Urinary bladder (tissue), 4 donors: ENCODE results near the gene PLA2G5. TPM values are rescaled to one million over a fixed set of nuclear protein-coding genes. Genes with fewer than 3 reads are reported as not detected.

Experiments used
- DNase-seq: peaks from one replicate; pipeline ENCODE4 v3.0.0-alpha.2; 2015; ENCODE audit errors: extremely low spot score
- H3K27ac ChIP-seq: one replicate; pipeline ENCODE4 v1.5.1; 2013; ENCODE audit warnings: low read depth, mild to moderate bottlenecking, moderate library complexity
- H3K36me3 ChIP-seq: one replicate; pipeline ENCODE4 v1.6.1; 2013; ENCODE audit warnings: mild to moderate bottlenecking, moderate library complexity; ENCODE audit not compliant: insufficient read depth
- H3K4me1 ChIP-seq: one replicate; pipeline ENCODE4 v1.6.1; 2013; ENCODE audit warnings: mild to moderate bottlenecking, moderate library complexity; ENCODE audit not compliant: insufficient read depth
- H3K4me3 ChIP-seq: one replicate; pipeline ENCODE4 v1.5.1; 2013; ENCODE audit warnings: low read depth, low read length
- WGBS: extraction: QIAGEN DNeasy Blood & Tissue Kit; methylation state at CpG from one replicate; pipeline ENCODE4 v1.1.7; 2013; 5-methylcytosine and 5-hydroxymethylcytosine counted together
- polyA plus RNA-seq: library from polyadenylated mRNA; stranded (reverse); fragments of 200-250 nt; gene quantifications from one replicate; pipeline ENCODE4 v1.2.3, GENCODE V29; 2013
- total RNA-seq: library from RNA; depleted of rRNA; stranded (reverse); fragments of >200 nt; gene quantifications from one replicate; pipeline ENCODE4 v1.2.3, GENCODE V29; 2014
- donor health status: healthy with polysubstance abuse.
- donor health status: healthy.

Gene PLA2G5
- total and polyA plus RNA-seq, 2 donors: 7.3 to 31.9 TPM

DNA sequence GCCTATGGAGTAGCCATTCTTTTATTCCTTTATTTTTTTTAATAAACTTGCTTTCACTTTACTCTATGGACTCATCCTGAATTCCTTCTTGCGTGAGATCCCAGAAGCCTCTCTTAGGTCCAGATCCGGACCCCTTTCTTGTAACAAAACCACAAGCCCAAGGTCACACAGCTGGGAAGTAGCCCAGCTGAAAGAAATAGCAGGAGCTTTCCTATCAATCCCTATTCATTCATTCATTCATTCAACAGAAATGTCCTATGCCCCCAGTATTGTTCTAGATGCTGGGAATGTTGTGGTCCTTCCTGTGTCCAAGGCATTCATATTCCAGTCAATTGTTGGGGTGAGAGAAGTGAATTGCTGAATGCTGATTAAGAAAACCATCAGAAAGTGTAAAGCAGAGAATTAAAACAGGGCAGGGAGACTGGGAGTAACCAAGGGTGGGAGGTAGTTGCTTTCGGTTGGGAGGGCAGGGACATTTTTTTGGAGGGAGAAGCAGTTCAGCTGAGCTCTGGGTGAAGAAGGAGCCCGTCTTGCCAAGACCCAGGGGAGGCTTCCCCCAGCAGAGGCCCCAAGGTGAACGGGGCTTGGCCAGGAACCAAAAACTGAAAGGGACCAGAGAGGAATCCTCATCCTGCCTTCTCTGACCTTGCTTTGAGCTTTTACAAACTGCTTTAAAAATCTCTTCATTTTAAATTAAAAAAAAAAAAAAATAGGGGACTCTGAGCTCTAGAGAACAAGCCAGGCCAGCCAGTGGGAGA is 38.6 kb downstream of the PLA2G5 start:
- DNase-seq: no peak
- Histone ChIP-seq H3K27ac (no peak overlapping the region), H3K4me3 (no peak overlapping the region), H3K36me3 (no peaks in the 10 kb centered on the region), H3K4me1 (no peaks in the 10 kb centered on the region)
- 58% methylated on average over 5 of the region's 5 CpGs for WGBS

DNA sequence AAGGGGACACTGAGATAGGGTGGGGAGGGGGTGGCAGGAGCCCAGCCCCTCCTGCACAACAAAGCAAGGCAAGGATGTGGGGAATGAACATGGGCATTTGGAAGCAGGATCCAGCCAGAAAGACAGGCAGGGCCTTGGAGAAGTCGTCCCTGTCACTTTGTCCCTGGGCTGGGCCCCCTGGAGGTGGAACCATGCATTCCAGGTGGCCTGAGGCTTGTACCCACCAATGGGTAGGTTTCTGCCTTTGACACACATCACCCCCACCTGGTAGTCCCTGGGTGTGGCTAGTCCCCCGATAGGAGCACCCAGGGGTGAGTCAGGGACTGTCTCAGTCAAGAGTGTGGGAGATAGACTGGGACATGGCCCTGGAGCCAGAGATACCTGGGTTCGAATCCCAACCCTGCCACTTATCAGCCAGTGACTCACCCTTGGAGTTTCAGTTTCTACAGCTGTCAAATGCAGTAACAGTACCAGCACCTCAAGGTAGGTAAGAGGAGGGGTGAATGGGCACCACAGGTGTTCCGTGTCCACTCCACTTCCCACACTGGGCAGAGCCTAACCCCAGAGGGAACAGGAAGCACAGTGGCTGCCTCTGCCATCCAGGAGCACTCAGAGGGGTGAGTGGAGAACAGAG is 39.3 kb downstream of the PLA2G5 start:
- no peak for DNase-seq
- 78% methylated on average over 4 of the region's 4 CpGs for WGBS
- no peaks in the 10 kb centered on the region for H3K4me1 ChIP-seq
- H3K27ac ChIP-seq: no peak overlapping the region
- H3K4me3 ChIP-seq: no peak overlapping the region
- H3K36me3 ChIP-seq: no peaks in the 10 kb centered on the region

DNA sequence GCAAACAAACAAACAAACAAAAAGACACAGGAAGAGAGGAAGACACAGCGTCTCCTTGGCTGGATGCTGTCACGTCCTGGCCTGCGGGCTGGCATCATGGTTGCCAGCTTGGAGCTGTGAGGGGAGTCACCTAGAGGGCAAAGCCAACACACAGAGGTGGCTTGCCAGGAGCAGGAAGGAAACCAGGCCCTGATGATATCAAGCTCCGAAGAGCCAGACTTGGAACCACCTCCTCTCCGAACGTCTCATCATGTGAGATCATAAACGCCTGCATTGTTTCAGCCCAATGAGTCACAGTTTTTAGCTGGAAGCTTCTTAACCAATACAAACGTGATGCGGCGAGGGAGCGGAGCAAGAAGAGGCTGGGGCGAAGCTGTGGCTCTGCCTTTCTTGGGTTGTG is 40.7 kb downstream of the PLA2G5 start:
- no peak overlapping the region for H3K4me3 ChIP-seq
- H3K27ac ChIP-seq: no peak overlapping the region
- DNase-seq: no peak
- 58% methylated on average over 12 of the region's 12 CpGs for WGBS
- H3K4me1 ChIP-seq: no peaks in the 10 kb centered on the region
- no peaks in the 10 kb centered on the region for H3K36me3 ChIP-seq

DNA sequence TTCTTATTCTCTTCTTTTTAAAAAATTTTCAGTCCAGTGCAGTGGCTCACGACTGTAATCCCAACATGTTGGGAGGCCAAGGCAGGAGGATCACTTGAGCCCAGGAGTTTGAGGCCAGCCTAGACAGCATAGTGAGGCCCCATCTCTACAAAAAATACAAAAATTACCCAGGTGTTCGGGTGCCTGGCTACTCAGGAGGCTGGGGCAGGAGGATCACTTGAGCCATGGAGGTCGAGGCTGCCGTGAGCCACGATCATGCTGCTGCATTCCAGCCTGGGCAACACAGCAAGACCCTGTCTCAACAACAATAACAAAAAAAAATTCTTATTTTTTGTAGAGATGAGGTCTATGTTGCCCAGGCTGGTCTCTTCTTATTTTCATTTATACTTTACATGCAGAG is 41.5 kb downstream of the PLA2G5 start:
- no peaks in the 10 kb centered on the region for H3K4me1 ChIP-seq
- WGBS: 94% methylated on average over 5 of the region's 5 CpGs
- H3K27ac ChIP-seq: no peak overlapping the region
- H3K36me3 ChIP-seq: no peaks in the 10 kb centered on the region
- DNase-seq: no peak
- no peak overlapping the region for H3K4me3 ChIP-seq

DNA sequence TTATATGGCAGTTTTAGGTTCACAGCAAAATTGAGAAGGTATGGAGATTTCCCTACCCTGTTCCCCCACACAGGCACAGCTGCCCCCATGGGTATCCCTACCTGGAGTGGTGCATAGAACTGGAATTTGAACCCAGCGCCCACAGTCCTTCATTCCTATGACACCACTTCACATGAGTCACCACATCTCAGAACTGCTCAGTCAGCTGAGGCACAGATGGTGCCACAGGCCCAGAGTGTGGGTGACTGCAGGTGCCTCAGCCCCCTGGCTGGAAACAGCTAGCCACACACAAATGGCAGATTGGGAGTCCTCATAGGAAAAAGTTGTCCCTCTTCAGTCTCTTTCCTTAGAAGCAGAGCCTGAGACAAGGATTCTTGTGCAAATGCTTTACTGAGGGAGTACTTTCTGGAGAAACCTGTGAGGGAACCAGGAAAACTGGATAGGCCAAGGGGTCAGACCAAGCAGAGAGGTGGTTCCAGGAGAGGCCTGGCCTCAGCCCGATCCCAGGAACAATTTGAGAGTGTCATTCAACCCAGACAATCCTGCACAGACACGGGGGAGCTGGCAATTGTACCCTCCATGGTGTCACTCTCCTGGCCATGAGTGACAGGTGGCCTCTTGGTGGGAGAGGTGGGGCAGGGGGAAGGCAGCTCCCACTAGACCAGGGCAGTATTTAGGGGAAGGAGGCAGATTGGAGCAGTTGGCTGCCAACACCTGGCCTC is 42.4 kb downstream of the PLA2G5 start:
- no peaks in the 10 kb centered on the region for H3K36me3 ChIP-seq
- H3K27ac ChIP-seq: no peak overlapping the region
- no peak overlapping the region for H3K4me3 ChIP-seq
- WGBS: 86% methylated on average over 3 of the region's 3 CpGs
- no peak for DNase-seq
- no peaks in the 10 kb centered on the region for H3K4me1 ChIP-seq

DNA sequence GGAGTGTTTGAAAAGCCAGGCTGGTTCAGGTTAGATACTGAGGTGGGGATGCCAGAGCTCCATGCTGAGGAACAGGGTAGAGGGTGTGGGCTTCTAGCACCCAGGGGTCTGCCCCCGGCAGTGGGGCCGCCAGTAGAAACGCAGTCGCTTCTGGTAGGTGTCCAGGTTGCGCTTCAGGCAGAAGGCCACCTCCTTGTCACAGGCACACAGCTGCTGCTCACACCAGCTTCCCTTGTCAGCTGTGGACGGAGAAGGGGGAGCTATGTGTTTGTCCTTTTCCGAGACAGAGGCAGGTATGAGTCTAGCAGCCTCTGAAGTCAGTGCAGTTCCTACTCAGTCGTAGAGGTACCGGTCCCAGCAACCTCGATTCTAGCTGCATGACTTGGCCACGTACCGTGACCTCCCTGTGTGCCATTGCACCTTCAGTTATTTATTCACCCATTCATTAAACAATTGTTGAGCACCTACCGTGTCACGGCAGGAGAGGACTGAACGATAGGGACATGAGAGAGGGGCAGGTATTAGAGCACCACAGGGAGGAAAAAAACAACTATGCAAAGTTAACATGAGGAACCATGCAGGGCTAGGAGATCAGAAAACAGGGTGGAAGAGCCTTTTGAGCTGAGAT is 44.1 kb downstream of the PLA2G5 start:
- Histone ChIP-seq H3K27ac (no peak overlapping the region), H3K4me3 (no peak overlapping the region), H3K4me1 (no peaks in the 10 kb centered on the region), H3K36me3 (no peaks in the 10 kb centered on the region)
- WGBS: 78% methylated on average over 15 of the region's 15 CpGs
- DNase-seq: no peak

DNA sequence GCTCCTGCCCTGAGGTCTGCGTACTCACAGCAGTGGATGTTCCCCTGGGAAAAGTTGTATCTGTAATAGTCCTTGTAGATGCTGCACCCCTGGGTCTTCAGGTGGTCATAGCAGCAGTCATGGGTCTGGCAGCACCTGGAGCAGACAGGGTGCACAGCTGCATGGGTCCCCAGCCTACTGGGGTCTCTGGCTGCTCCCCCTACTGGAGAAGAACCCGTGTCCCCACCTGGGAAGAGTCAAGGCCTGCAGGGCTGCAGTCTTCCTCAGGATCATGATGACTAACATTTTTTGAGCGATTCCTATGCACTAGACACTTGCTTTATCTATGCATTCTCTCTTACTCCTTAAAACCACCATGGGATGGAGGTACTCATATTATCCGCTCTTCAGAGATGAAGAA is 45.5 kb downstream of the PLA2G5 start:
- WGBS: 86% methylated on average over 4 of the region's 4 CpGs
- Histone ChIP-seq H3K4me3 (no peak overlapping the region), H3K4me1 (no peaks in the 10 kb centered on the region), H3K27ac (no peak overlapping the region), H3K36me3 (no peaks in the 10 kb centered on the region)
- no peak for DNase-seq

DNA sequence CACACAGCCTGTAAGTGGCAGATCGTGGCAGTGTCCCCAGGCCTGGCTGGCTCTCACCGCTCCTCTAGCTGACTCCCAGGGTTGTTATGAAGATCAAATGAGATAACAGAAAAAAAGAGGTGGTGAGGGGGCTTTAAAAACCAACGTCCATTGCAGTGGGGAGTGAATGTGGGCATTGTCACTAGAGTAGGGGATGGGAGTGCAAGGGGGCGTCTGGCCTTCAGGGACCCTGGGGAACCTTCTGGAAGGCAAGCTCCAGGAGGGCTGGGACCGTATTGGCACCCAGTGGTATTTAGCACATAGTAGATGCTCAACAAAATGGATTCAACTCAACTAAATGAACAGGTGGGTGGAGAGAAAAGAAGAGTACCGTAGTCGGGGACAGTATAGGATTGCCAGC is 45.9 kb downstream of the PLA2G5 start:
- 77% methylated on average over 7 of the region's 7 CpGs for WGBS

DNA sequence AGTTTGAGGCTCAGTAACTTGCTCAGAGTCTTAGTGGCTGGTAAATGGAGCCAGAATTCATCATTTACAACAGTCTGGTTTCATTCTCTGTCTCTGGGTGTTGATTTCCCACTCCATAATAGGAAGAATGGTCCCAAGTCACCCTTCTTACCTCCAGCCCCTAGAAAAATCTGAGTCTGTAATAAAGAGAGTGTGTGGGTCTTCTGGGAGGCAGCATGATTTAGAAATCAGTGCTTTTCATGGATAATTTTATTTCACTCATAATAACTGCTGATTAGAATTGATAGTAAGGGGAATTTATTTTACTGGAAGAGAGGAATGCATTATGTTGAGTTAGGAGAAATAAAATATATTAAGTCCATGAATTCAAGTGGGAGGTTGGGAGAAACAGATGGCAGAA is 47.2 kb downstream of the PLA2G5 start:
- H3K4me3 ChIP-seq: no peak overlapping the region
- no peak overlapping the region for H3K27ac ChIP-seq
- DNase-seq: no peak
- no peaks in the 10 kb centered on the region for H3K4me1 ChIP-seq
- no peaks in the 10 kb centered on the region for H3K36me3 ChIP-seq

More for the DNA sequence above, 45.9 kb downstream of the PLA2G5 start:
- no peak overlapping the region for H3K27ac ChIP-seq
- DNase-seq: no peak
- H3K4me3 ChIP-seq: no peak overlapping the region
- H3K4me1 ChIP-seq: no peaks in the 10 kb centered on the region
- no peaks in the 10 kb centered on the region for H3K36me3 ChIP-seq

DNA sequence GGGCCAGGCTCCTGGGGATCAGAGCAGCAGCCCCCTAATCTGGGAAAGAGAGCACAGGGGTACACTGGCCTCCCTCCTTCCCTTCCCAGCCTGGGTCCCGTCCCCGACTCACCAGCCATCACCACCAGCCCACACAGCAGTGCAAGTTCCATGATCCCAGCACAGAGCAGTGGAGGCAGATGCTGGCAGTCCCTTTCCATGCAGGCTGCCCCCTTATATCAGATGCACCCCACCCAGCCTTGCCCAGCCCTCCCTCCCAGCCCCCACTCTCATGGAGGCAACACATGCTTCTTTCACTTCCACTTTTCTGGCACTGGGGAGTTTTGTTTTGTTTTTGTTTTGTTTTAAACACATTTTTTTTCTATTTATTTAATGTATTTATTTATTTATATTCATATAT is 49.4 kb downstream of the PLA2G5 start, which contains the start of gene PLA2G2D:
PLA2G2D (minus strand) TSS at position 190 of the 400 bp plus-strand sequence; CDS start at position 152, 38 bp downstream.
- H3K4me1 ChIP-seq: peaks cover 2% of the 10 kb centered on the region
- H3K27ac ChIP-seq: no peak within 1 kb of the TSS
- no peaks in the 10 kb centered on the region for H3K36me3 ChIP-seq
- DNase-seq: no peak
- H3K4me3 ChIP-seq: no peak within 1 kb of the TSS
- 91% methylated on average over 2 of the region's 2 CpGs for WGBS

DNA sequence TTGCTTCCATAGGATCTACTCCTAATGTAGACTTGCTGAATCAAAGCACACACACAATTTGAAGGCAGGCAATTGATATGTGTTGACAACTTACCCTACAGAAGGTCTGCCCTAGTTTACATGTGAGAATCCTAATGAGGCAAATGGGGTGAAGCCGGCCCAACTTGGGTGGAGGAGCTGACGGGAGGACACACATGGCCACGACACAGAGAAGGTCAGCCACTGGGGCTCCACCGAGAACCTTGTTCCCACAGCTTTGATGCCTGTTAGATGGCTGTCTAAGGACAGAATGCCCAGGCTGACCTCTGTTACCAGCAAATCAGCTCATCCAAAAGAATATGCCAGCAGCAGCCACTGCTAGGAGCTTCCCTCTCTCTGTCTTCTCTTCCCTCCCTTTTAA is 50.8 kb downstream of the PLA2G5 start:
- H3K4me3 ChIP-seq: no peak overlapping the region
- 91% methylated on average over 4 of the region's 4 CpGs for WGBS
- no peaks in the 10 kb centered on the region for H3K36me3 ChIP-seq
- no peak overlapping the region for H3K27ac ChIP-seq
- H3K4me1 ChIP-seq: peaks cover 2% of the 10 kb centered on the region
- no peak for DNase-seq

DNA sequence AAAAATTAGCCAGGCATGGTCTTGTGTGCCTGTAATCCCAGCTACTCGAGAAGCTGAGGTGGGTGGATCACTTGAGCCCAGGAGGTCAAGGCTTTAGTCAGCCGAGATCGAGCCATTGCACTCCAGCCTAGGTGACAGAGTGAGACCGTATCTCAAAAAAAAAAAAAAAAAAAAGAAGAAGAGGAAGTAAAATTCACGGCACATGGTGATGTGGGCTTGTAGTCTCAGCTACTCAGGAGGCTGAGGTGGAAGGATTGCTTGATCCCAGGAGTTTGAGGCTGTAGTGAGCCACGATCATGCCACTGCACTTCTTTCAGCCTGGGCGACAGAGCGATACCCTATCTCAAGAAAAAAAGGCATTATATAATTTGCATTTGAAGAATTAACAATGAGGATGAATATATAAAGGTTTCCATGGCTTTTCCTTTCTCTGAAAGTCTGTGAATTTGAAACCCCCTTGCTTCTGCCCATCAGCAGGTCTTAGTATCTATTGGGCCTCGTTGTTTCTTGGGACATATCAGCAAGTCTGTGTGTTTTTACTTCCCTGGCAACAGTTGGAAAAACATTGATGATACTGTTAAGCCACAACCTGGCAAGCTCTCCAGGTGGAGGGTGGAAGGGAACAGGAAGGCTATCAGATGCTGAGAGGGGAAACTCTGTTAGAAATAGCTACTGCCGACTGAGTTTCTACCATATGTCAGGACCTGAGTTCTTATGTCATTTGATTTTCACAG is 53.9 kb downstream of the PLA2G5 start:
- Histone ChIP-seq H3K36me3 (no peaks in the 10 kb centered on the region), H3K4me1 (peaks cover 2% of the 10 kb centered on the region), H3K4me3 (no peak overlapping the region), H3K27ac (no peak overlapping the region)
- DNase-seq: no peak
- WGBS: 64% methylated on average over 10 of the region's 10 CpGs

DNA sequence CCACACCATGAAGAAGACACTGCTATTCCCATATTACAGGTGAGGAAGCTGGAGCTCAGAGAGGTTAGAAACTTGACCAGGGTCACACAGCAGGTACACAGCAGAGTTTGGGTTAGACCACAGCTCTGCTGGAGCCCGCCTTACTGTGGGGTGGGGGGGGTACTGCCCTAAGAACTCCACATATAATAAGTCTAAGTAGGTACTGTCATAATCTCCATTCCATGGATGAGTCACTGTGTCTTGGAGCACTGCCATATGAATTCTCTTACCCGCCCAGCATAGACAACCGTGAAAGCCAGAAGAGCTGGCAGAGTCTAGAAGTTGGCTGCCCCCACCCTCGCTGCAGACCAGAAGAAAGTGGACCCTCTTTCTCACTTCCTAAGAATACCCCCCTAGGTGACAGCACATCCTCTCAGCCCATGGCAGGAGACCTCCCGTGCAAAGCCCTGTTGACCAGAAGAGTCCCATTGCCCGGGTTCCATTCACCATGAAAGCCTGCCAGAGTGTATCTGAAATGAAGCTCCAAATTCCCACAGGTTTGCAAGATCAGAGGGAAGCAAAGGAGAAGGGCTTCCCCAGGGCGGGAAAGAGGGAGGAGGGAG is 54.6 kb downstream of the PLA2G5 start:
- 61% methylated on average over 7 of the region's 7 CpGs for WGBS

More for the DNA sequence above, 54.6 kb downstream of the PLA2G5 start:
- H3K4me1 ChIP-seq: peaks cover 2% of the 10 kb centered on the region
- DNase-seq: no peak
- no peak overlapping the region for H3K27ac ChIP-seq
- no peak overlapping the region for H3K4me3 ChIP-seq
- no peaks in the 10 kb centered on the region for H3K36me3 ChIP-seq
